RWPE2 (cell line): ENCODE results near the gene MAP1B.

Source experiments
- ATAC-seq: fragments of 200-7000 bp; cut with Tn5 transposase; 3 replicates; pipeline ENCODE4 v1.9.1; 2021; ENCODE audit warnings: low read depth
- DNase-seq: peaks from one replicate; pipeline ENCODE4 v3.0.0-alpha.2; 2020; ENCODE audit warnings: low spot score
- H3K27ac ChIP-seq: fragments of 450-650 bp; 2 replicates; pipeline ENCODE4 v1.5.1; 2017; ENCODE audit warnings: mild to moderate bottlenecking; ENCODE audit not compliant: poor library complexity, severe bottlenecking
- H3K27me3 ChIP-seq: fragments of 250-450 bp; sonication (Bioruptor Pico); 2 replicates; pipeline ENCODE4 v1.5.1; 2021; ENCODE audit warnings: mild to moderate bottlenecking, moderate library complexity; ENCODE audit not compliant: insufficient read depth, poor library complexity, severe bottlenecking
- H3K36me3 ChIP-seq: fragments of 250-450 bp; sonication (Bioruptor Pico); 2 replicates; pipeline ENCODE4 v1.5.1; 2020; ENCODE audit warnings: low read depth, mild to moderate bottlenecking, moderate library complexity
- H3K4me1 ChIP-seq: fragments of 250-450 bp; sonication (Bioruptor Pico); 2 replicates; pipeline ENCODE4 v1.5.1; 2021; ENCODE audit warnings: mild to moderate bottlenecking, moderate library complexity; ENCODE audit not compliant: insufficient read depth, poor library complexity, severe bottlenecking
- H3K4me3 ChIP-seq: fragments of 250-450 bp; sonication (Bioruptor Pico); 2 replicates; pipeline ENCODE4 v1.5.1; 2021; ENCODE audit warnings: mild to moderate bottlenecking, moderate library complexity; ENCODE audit not compliant: severe bottlenecking
- H3K9me3 ChIP-seq: fragments of 250-450 bp; sonication (Bioruptor Pico); 2 replicates; pipeline ENCODE4 v1.5.1; 2021; ENCODE audit warnings: mild to moderate bottlenecking, moderate library complexity; ENCODE audit not compliant: severe bottlenecking
- TF ChIP-seq, protein P1 (sequence below): fragments of 450-650 bp; IDR thresholded peaks from one replicate; pipeline ENCODE4 v1.5.1; 2017; ENCODE audit warnings: mild to moderate bottlenecking, moderate library complexity; ENCODE audit not compliant: poor library complexity, severe bottlenecking

Gene MAP1B

DNA sequence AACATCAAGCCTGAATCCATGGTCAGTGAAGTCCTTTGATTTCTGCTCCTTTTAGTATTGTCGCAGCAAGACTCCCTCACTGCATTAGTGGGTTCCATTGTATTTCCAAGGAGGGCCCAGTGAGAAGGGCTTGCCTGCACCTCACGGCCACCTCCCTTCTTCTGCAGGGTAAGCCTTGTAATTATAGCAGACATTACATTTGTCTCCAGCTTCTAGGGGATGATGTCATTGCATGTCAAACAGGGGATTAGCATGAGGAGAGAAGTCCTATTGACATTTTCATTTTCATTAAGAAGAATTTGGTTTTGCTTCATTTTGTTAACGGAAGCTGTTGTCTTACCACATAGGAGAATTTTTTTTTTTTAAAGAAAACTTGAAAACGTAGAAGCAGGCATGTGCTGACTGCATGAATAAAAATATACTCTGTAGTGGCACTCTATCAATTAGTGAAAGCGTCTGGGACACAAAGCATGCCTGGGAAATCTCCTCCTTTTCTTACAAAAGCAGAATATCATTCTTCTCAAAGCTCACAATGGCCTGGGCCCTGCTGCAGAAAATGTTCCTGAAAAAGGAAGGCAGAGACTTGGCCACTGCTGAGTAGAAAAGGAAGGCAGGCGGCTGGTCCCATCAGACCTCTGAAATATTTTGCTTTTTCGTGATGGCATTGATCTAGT lies 27.1 kb downstream of the MAP1B start:
- TF ChIP-seq, protein P1, sequence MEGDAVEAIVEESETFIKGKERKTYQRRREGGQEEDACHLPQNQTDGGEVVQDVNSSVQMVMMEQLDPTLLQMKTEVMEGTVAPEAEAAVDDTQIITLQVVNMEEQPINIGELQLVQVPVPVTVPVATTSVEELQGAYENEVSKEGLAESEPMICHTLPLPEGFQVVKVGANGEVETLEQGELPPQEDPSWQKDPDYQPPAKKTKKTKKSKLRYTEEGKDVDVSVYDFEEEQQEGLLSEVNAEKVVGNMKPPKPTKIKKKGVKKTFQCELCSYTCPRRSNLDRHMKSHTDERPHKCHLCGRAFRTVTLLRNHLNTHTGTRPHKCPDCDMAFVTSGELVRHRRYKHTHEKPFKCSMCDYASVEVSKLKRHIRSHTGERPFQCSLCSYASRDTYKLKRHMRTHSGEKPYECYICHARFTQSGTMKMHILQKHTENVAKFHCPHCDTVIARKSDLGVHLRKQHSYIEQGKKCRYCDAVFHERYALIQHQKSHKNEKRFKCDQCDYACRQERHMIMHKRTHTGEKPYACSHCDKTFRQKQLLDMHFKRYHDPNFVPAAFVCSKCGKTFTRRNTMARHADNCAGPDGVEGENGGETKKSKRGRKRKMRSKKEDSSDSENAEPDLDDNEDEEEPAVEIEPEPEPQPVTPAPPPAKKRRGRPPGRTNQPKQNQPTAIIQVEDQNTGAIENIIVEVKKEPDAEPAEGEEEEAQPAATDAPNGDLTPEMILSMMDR, result no peak
- Histone ChIP-seq H3K36me3 (no peaks in the 10 kb centered on the region), H3K4me1 (peaks cover 64% of the 10 kb centered on the region), H3K9me3 (no peaks in the 10 kb centered on the region), H3K27me3 (no peaks in the 10 kb centered on the region), H3K4me3 (no peak overlapping the region), H3K27ac (peak overlapping the region; percentile 85)
- ATAC-seq (no peak), DNase-seq (no peak)

DNA sequence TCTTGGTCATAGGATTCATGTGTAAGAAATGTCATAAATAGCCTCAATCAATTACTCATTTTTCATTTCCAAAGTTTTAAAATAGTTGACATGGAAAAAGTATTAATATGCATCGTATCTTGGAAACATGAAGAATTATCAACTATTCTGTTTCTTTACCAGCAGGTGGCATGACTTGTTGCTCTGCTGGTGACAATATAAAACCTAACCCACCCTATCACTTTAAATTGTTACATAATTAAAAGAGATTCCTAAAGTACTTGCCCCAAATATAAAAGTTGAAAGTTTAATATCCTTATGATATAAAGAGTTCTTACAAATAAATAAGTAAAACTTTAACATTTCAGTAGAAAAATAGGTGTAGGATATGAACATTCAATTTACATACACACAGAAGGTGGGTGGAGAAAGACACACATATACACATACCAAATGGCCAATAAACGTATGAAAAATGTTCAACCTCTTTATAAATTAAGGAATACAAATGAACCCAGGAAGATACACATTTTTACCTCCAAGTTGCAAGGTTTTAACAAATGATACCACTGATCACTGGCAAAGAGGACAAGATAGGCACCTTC lies 30.6 kb downstream of the MAP1B start:
- TF ChIP-seq, protein P1, result peak; percentile 93
- Histone ChIP-seq H3K27me3 (no peaks in the 10 kb centered on the region), H3K36me3 (0 out of 2 replicates have a peak, but pooled peaks cover 9% of the 10 kb centered on the region), H3K9me3 (no peaks in the 10 kb centered on the region), H3K27ac (peak overlapping the region; percentile 64), H3K4me3 (no peak overlapping the region), H3K4me1 (peaks cover 80% of the 10 kb centered on the region)
- ATAC-seq (no peak), DNase-seq (no peak)

DNA sequence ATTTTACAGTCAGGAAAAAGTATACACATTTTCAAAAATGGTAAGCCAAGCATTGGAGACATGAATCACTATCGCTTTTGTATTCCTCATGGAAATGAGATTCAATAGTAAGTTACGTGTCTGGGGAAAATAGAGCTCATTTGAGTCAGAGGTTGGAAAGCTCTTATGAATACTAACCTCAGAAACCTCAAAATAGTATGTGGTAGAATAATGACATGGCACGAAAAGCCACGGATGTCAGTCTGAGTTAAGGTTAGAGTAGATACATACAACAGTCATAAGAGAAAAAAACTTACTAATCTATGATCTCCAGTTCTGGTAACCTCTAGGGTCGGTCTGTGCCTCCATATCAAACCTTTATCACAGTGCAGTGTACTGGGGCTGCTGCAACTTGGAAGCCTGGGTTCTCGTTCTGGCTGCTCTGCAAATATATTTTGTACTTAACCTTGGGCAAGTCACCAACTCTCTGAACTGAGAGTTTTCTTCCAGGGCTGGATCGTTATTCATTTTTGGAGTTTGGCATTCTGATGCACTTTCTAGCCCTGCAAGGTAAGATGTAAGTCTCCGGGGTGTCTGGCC lies 31.8 kb downstream of the MAP1B start:
- Histone ChIP-seq H3K4me3 (no peak overlapping the region), H3K27ac (peak overlapping the region; percentile 64), H3K4me1 (peaks cover 69% of the 10 kb centered on the region), H3K27me3 (no peaks in the 10 kb centered on the region), H3K36me3 (0 out of 2 replicates have a peak, but pooled peaks cover 9% of the 10 kb centered on the region), H3K9me3 (no peaks in the 10 kb centered on the region)
- TF ChIP-seq, protein P1, result no peak
- peak; percentile 82 for ATAC-seq
- no peak for DNase-seq

DNA sequence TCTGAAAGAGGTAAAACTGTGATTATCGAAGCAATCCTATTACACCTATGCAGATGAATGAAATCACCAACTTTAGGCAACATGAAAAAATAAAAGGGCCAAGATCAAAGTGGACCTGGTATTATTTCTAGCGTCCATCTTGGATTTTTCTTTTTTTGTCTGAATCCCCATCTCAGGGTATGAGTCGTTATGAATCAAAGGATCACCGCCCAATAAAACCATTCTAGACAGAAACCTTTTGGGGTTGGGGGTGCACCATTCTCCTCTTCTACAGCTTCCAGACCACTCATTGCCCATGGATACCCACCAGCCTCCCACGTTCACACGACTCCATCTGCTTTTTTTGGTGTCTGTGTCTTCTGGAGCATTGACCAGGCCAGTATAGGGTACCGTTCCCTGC lies 33.4 kb downstream of the MAP1B start:
- Histone ChIP-seq H3K27ac (peak overlapping the region; percentile 67), H3K4me1 (peaks cover 60% of the 10 kb centered on the region), H3K27me3 (no peaks in the 10 kb centered on the region), H3K4me3 (no peak overlapping the region), H3K36me3 (0 out of 2 replicates have a peak, but pooled peaks cover 9% of the 10 kb centered on the region), H3K9me3 (no peaks in the 10 kb centered on the region)
- TF ChIP-seq, protein P1, result no peak
- DNase-seq, result no peak
- no peak for ATAC-seq
